ENCODE measurements around the gene CROCC2. TPM values are rescaled to one million over a fixed set of nuclear protein-coding genes. Genes with fewer than 3 reads are reported as not detected.

The CROCC2 gene
- total RNA-seq, 1 donor from 2014 or later = not detected

DNA sequence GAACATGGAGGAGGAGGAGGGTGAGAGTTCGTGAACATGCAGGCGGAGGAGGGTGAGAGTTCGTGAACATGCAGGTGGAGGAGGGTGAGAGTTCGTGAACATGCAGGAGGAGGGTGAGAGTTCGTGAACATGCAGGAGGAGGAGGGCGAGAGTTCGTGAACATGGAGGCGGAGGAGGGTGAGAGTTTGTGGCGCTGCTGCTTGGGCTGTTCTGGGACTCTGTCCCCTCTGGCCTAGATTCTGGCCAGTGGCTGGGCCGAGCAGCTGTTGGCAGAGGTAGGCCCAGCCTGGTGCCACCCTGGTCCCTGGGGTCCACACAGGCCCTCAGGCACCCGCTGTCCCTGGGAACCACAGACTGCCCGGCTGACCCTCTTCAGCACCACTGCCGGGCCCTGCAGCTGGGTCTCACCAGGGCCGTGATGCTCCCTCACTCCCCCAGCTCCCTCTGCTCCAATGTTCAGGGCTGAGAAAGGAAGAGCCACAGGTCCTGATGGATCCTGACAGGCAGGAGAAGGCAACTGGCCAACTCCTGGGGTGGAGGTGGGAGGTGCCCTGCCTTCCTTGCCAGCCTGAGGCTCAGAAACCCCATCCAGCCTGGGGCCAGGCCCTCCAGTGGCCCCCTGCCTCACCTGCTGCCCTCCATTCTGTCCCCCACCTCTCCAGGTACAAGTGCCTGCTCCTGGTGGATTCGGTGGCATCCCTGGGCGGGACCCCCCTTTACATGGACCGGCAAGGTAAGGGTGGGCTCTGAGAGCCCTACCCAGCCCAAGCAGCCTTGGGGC, 33.6 kb upstream of the CROCC2 start:
- H3K4me3 ChIP-seq (ENCODE audit: low read depth, low read length) = no peak overlapping the region
- TF ChIP-seq, protein P1, sequence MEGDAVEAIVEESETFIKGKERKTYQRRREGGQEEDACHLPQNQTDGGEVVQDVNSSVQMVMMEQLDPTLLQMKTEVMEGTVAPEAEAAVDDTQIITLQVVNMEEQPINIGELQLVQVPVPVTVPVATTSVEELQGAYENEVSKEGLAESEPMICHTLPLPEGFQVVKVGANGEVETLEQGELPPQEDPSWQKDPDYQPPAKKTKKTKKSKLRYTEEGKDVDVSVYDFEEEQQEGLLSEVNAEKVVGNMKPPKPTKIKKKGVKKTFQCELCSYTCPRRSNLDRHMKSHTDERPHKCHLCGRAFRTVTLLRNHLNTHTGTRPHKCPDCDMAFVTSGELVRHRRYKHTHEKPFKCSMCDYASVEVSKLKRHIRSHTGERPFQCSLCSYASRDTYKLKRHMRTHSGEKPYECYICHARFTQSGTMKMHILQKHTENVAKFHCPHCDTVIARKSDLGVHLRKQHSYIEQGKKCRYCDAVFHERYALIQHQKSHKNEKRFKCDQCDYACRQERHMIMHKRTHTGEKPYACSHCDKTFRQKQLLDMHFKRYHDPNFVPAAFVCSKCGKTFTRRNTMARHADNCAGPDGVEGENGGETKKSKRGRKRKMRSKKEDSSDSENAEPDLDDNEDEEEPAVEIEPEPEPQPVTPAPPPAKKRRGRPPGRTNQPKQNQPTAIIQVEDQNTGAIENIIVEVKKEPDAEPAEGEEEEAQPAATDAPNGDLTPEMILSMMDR (conservative IDR thresholded peaks at IDR 0.05; ENCODE audit: low read depth, low read length) = no peak
- DNase-seq (ENCODE audit: low read depth) = no peak

DNA sequence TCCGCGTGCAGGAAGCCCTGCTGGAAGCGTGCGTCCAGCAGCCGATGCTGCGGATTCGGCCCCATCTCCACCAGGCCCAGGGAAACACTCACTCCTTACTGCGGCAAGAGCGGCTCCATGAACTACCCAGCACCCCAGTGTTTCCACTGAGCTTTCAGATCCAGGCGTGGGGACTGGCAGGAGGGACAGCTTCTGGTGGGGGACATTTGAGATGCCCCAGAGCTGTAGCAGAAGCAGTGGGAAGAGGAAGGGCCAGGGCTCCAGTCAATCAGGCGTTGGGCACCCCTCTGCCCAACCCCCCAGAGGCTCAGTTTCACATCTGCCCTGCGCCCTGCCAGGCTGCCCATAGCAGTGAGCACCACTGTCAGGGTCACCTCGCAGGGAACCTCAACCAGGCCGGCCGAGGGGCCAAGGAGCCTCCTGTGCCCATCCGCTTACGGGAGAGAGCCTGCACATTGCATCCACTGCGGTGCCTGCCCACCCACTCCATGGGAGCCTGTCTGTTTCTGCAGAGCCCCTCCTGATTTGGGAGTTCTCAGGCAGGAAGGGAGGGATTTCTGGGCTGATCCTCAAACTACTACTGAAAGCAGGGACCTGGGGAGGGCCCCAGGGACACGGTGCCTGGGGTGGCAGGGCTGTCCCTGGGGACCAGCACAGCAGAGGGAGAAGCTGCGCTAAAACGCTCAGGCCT, 32.9 kb upstream of the CROCC2 start:
- H3K4me3 ChIP-seq (ENCODE audit: low read depth, low read length) = no peak overlapping the region
- TF ChIP-seq, protein P1 (conservative IDR thresholded peaks at IDR 0.05; ENCODE audit: low read depth, low read length) = no peak

DNA sequence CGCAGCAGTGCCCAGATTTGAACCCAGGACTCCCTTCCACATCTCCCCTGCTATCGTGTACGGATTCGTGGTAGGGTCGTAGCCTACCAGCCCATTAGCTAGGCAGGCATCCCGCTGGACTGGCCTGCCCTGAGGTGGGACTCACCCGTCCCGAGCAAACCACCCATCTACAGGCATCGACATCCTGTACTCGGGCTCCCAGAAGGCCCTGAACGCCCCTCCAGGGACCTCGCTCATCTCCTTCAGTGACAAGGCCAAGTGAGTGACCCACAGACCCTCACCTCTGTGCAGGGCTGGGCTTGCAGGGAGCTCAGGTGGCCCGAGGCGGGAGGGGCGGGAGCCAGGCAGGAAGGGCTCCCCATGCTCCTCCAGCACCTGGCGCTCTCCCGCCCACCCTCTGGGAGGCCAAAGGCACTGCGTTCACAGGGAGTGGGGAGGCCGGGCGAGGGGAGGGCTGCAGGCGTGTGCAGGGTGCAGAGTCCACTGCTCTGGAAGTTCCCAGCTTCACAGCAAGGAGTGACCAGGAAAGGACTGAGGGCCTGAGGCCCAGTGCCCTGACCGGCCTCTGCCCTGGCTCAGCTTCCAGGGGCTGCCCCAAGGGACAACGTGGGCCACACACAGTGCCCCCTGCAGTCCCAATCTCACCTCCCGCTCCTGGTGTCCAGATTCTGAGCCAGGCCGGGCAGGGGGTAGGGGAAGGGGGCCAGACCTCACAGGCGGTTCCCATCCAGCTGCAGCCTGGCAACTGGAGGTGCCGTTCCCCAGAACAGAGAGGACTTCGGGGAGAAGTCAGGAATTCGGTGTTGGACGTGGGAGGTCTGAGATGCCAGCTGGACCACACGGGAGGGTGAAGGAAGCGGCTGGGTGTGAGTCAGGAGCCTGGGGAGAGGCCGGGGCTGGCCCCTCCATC, 32.1 kb upstream of the CROCC2 start:
- no peak overlapping the region for H3K4me3 ChIP-seq (ENCODE audit: low read depth, low read length)
- DNase-seq (ENCODE audit: low read depth) = no peak
- TF ChIP-seq, protein P1 (conservative IDR thresholded peaks at IDR 0.05; ENCODE audit: low read depth, low read length) = no peak

More for the DNA sequence above, 32.9 kb upstream of the CROCC2 start:
- no peak for DNase-seq (ENCODE audit: low read depth)

DNA sequence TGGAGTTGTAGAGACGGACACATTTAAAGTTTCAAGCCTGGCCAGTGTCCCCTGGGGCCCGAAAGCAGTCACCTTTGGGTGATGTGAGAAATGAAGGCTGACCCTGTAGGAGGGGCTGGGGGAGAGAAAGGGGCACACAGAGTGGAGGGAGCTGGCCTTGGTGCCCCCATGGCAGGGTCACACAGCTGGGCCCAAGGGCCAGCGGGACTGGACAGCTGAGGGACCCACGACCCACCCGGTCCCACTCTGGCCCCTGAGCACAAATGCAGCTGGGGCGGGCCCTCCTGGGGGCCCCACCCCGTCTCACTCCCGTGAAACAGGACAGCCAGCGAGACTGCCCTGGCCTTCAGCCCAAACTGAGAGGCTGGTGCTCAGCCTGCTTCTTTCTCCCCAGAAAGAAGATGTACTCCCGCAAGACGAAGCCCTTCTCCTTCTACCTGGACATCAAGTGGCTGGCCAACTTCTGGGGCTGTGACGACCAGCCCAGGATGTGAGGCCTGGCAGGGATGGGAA, 31.4 kb upstream of the CROCC2 start:
- no peak for DNase-seq (ENCODE audit: low read depth)
- TF ChIP-seq, protein P1 (conservative IDR thresholded peaks at IDR 0.05; ENCODE audit: low read depth, low read length) = no peak
- no peak overlapping the region for H3K4me3 ChIP-seq (ENCODE audit: low read depth, low read length)

DNA sequence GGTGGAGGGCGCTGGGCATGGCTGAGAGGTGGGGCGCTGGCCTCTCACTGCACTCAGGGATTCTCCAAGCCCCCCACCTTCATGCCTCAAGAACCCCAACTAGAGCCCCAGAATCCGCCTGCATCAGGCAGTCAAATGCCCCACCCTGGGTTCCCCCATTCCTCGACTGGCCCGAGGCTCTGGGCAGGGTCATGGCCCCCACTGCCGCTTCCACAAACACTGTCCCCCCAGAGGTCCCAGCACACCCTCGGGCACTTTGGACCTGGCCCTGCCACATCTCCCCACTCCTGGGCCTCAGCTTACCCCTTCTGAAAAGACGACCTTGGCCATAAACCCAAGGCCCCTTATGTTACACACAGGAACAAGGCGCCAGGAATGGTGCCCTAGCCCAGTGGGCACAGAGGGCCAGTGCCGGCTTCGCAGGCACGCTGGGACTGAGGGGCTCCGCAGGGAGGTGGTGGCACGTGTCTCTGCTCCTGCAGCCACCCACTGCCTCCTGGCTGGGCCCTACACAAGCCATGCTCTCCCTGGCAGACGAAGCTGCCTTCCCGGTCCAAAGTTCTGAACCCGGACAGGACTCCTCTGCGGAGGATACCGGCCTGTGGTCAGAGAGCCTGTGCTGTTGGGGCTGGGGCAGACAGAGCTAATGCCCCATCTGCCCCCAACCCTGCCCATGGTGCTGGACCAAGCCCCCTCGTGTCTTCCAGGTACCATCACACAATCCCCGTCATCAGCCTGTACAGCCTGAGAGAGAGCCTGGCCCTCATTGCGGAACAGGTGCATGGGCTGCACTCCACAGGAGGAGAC, 30.7 kb upstream of the CROCC2 start:
- H3K4me3 ChIP-seq (ENCODE audit: low read depth, low read length) = no peak overlapping the region
- TF ChIP-seq, protein P1 (conservative IDR thresholded peaks at IDR 0.05; ENCODE audit: low read depth, low read length) = no peak
- DNase-seq (ENCODE audit: low read depth) = no peak

DNA sequence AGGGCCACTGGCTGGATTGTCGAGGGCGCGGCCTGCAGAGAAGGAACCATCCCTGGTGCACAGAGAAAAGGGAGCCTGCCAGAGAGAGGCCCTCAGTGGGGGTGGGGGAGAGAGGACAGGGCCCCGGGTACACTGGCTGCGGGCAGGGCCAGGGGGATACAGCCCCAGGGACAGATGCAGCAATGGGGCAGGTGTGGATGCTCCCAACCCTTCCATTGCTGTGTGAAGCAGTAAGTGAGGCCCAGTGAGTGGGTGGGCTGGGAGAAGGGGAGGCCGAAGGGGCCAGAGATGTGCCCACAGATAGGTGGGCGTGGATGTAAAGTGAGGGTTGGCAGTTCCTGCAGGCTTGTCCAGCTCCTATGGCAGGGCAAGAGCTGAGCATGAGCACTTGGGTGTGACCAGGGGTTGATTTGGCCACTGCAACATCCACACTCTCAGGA, 30.1 kb upstream of the CROCC2 start:
- H3K4me3 ChIP-seq (ENCODE audit: low read depth, low read length) = no peak overlapping the region
- TF ChIP-seq, protein P1 (conservative IDR thresholded peaks at IDR 0.05; ENCODE audit: low read depth, low read length) = no peak
- DNase-seq (ENCODE audit: low read depth) = no peak
